GM21528 (cell line): ENCODE measurements around the gene CHL1.
A peak's percentile ranks its signal among the peaks of the same experiment; 100 is the strongest.

Experiments used
- ATAC-seq: cut with Tn5 transposase; IDR thresholded peaks from one replicate; pipeline ENCODE4 v1.9.1; 2021; ENCODE audit warnings: mild to moderate bottlenecking, moderate library complexity; ENCODE audit not compliant: unreplicated experiment, low FRiP score

CHL1 gene

GRCh38 chr3:212432-212831, 15.9 kb downstream of the CHL1 start:
- ATAC-seq: peak; percentile 63

- ATAC-seq: no peak
Measured at GRCh38 chr3:217099-217813, 20.7 kb downstream of the CHL1 start.

- ATAC-seq: no peak
Measured at GRCh38 chr3:217948-218347, 21.4 kb downstream of the CHL1 start.

GRCh38 chr3:228442-229182, 32.0 kb downstream of the CHL1 start:
- ATAC-seq: no peak

GRCh38 chr3:229183-229661, 32.7 kb downstream of the CHL1 start:
- ATAC-seq: no peak

GRCh38 chr3:236881-237280, 40.3 kb downstream of the CHL1 start:
- no peak for ATAC-seq

GRCh38 chr3:242602-243355, 46.2 kb downstream of the CHL1 start:
- no peak for ATAC-seq

- no peak for ATAC-seq
Measured at GRCh38 chr3:243356-243725, 46.8 kb downstream of the CHL1 start.

GRCh38 chr3:244041-244440, 47.5 kb downstream of the CHL1 start:
- ATAC-seq: no peak

GRCh38 chr3:247916-248315, 51.4 kb downstream of the CHL1 start:
- ATAC-seq: no peak

GRCh38 chr3:248864-249520, 52.4 kb downstream of the CHL1 start:
- ATAC-seq: no peak

GRCh38 chr3:249587-250262, 53.2 kb downstream of the CHL1 start:
- no peak for ATAC-seq

GRCh38 chr3:256501-256900, 59.9 kb downstream of the CHL1 start:
- ATAC-seq: no peak

GRCh38 chr3:257826-258225, 61.3 kb downstream of the CHL1 start:
- no peak for ATAC-seq

- no peak for ATAC-seq
Measured at GRCh38 chr3:260898-261297, 64.3 kb downstream of the CHL1 start.

- no peak for ATAC-seq
Measured at GRCh38 chr3:263393-263792, 66.8 kb downstream of the CHL1 start.

GRCh38 chr3:264394-265156, 68.0 kb downstream of the CHL1 start:
- ATAC-seq: no peak

GRCh38 chr3:267101-267500, 70.5 kb downstream of the CHL1 start:
- no peak for ATAC-seq

- ATAC-seq: no peak
Measured at GRCh38 chr3:270688-271087, 74.1 kb downstream of the CHL1 start.

GRCh38 chr3:274927-275326, 78.4 kb downstream of the CHL1 start:
- ATAC-seq: no peak
